AG04449 (cell line): ENCODE measurements around the gene SMARCA4.

Experiments
- CTCF ChIA-PET: fragments of 350-600 bp; formaldehyde crosslinking; extraction: SDS; loops from one replicate; lab custom pipeline; 2021; ENCODE audit warnings: antibody characterized with exemption; lab: Yijun Ruan, JAX
- POLR2A ChIA-PET: fragments of 400-600, 350-600 bp; formaldehyde crosslinking; extraction: SDS; loops from one replicate; lab custom pipeline; 2020; ENCODE audit warnings: antibody characterized with exemption, inconsistent platforms; lab: Yijun Ruan, JAX
- DNase-seq: peaks from one replicate; pipeline ENCODE4 v3.0.0-alpha.2; 2010; ENCODE audit warnings: low read depth, low spot score
- H3K4me3 ChIP-seq: 2 replicates; pipeline ENCODE4 v1.5.1; 2011; ENCODE audit warnings: low read depth, mild to moderate bottlenecking, control low read depth, low read length
- CTCF ChIP-seq: IDR thresholded peaks from one replicate; pipeline ENCODE4 v1.5.1; 2011; ENCODE audit warnings: mild to moderate bottlenecking, moderate library complexity, low read length, control low read depth, inconsistent platforms; ENCODE audit not compliant: insufficient read depth; ENCODE audit errors: missing control alignments

The SMARCA4 gene

DNA sequence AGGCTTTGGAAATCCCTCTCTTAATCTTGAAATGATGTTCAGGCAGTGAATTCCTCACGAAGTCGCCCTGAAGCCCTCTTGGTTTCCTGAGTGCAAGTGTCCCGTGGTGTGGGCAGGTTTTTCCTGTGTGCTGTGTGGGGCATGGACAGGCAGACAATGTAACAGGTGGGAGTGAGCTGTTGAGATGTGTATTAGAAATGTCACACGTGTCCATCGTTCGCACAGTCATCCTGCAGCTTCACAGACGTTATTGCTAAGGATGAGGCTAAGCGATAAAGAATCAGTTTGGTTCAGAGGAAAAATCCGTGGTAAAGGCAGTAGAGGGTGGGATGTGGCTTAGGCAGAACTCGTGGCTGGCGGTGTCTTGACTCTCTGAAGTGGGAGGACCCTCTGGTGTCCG is 51.7 kb downstream of the SMARCA4 start:
- DNase-seq = no peak
- ChIA-PET CTCF (interaction anchor here (0.7 to 3.8 kb wide), 3 partner anchors 20 to 70 kb away, joined by 3 to 23 read pairs (median 3); no protein-coding TSS in a partner anchor), POLR2A (no interaction called here)
- H3K4me3 ChIP-seq = no peak overlapping the region
- no peak for TF ChIP-seq CTCF

GRCh38 chr19:11013771-11014170 is 52.9 kb downstream of the SMARCA4 start:
- no peak for DNase-seq
- CTCF ChIA-PET = no interaction called here
- POLR2A ChIA-PET = no interaction called here
- no peak for TF ChIP-seq CTCF
- H3K4me3 ChIP-seq = no peak overlapping the region

DNA sequence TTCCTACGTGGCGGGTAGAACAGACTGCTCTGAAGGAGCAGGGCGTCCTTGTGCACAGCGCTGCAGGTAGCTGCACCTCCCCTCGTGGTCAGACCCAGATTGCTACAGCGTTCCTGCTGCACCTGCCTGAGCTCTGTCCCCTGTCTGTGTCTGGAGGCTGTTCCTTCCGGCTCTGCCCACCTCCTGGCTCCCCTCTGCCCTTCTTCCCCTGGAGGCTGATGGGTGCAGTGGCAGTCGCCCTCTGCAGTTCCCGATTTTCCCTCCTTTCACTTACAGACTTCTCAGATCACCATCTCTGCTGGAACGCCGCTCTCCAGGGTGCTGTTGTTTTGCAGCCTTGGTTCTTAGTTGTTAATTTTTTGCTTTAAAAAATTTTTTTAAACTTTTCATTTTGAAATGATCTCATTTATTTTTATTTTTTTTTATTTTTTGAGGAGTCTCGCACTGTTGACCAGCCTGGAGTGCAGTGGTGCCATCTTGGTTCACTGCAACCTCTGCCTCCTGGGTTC is 53.6 kb downstream of the SMARCA4 start:
- H3K4me3 ChIP-seq = no peak overlapping the region
- no peak for DNase-seq
- TF ChIP-seq CTCF = no peak
- ChIA-PET CTCF (no interaction called here), POLR2A (no interaction called here)

GRCh38 chr19:11016631-11017030 is 55.8 kb downstream of the SMARCA4 start:
- no peak for DNase-seq
- H3K4me3 ChIP-seq = no peak overlapping the region
- ChIA-PET CTCF (interaction anchor here (1.0 to 3.0 kb wide), 4 partner anchors 19 to 109 kb away, joined by 3 to 10 read pairs (median 7); no protein-coding TSS in a partner anchor), POLR2A (no interaction called here)
- no peak for TF ChIP-seq CTCF

- ChIA-PET POLR2A (no interaction called here), CTCF (interaction anchor here (1.4 to 3.0 kb wide), 3 partner anchors 18 to 81 kb away, joined by 6 to 10 read pairs (median 8); no protein-coding TSS in a partner anchor)
- DNase-seq = no peak
- H3K4me3 ChIP-seq = no peak overlapping the region
- TF ChIP-seq CTCF = no peak
Observed at GRCh38 chr19:11017275-11018035, 56.6 kb downstream of the SMARCA4 start.

GRCh38 chr19:11018179-11018578 is 57.3 kb downstream of the SMARCA4 start:
- CTCF ChIA-PET = interaction anchor here (2.6 to 3.0 kb wide), 2 partner anchors 18 to 82 kb away, joined by 8 to 10 read pairs; no protein-coding TSS in a partner anchor
- no peak for DNase-seq
- H3K4me3 ChIP-seq = no peak overlapping the region
- POLR2A ChIA-PET = no interaction called here
- TF ChIP-seq CTCF = no peak
